HG03280 (cell line): ENCODE data around the gene ERC2.

Source experiments
- ATAC-seq: cut with Tn5 transposase; IDR thresholded peaks from one replicate; pipeline ENCODE4 v1.9.1; 2021; ENCODE audit warnings: mild to moderate bottlenecking, moderate library complexity; ENCODE audit not compliant: unreplicated experiment

The ERC2 gene

GRCh38 chr3:55488398-55489055 is 979.7 kb downstream of the ERC2 start:
- no peak for ATAC-seq

GRCh38 chr3:55487381-55488241 is 980.7 kb downstream of the ERC2 start:
- no peak for ATAC-seq

- no peak for ATAC-seq
Observed at GRCh38 chr3:55486857-55487380, 981.3 kb downstream of the ERC2 start, which contains the start of gene WNT5A. Gene WNT5A (minus strand): TSS chr3:55487306. CDS start chr3:55486985, 321 bp downstream.

GRCh38 chr3:55486101-55486856 is 982.0 kb downstream of the ERC2 start:
- ATAC-seq: no peak

GRCh38 chr3:55484801-55485791 is 983.2 kb downstream of the ERC2 start:
- ATAC-seq: peak; percentile 74

- ATAC-seq: no peak
Observed at GRCh38 chr3:55484191-55484689, 984.0 kb downstream of the ERC2 start.

- ATAC-seq: no peak
Observed at GRCh38 chr3:55483196-55484095, 984.8 kb downstream of the ERC2 start.

- ATAC-seq: no peak
Observed at GRCh38 chr3:55482496-55483195, 985.6 kb downstream of the ERC2 start.

GRCh38 chr3:55481744-55482495 is 986.3 kb downstream of the ERC2 start:
- no peak for ATAC-seq

- ATAC-seq: no peak
Observed at GRCh38 chr3:55480911-55481743, 987.1 kb downstream of the ERC2 start.

- no peak for ATAC-seq
Observed at GRCh38 chr3:55477306-55478303, 990.7 kb downstream of the ERC2 start.

- ATAC-seq: no peak
Observed at GRCh38 chr3:55476515-55476914, 991.8 kb downstream of the ERC2 start.

- no peak for ATAC-seq
Observed at GRCh38 chr3:55474213-55474632, 994.0 kb downstream of the ERC2 start.

- no peak for ATAC-seq
Observed at GRCh38 chr3:55473788-55474187, 994.5 kb downstream of the ERC2 start.

- no peak for ATAC-seq
Observed at GRCh38 chr3:55471522-55472280, 996.6 kb downstream of the ERC2 start.
